Endothelial cell of umbilical vein (primary cell): Measurements from ENCODE around the gene MC1R. TPM values are rescaled to one million over a fixed set of nuclear protein-coding genes. Genes with fewer than 3 reads are reported as not detected.

Experiments used
- polyA plus RNA-seq, 4 experiments: library from polyadenylated mRNA; depleted of rRNA in 3 of 4; stranded (reverse) in 3 of 4; unstranded in 1 of 4; fragments of >200 nt; gene quantifications; 2 replicates each; pipeline versions ENCODE4 v1.2.1 to v1.2.3, GENCODE V29; 2011 to 2012; ENCODE audit warnings: missing spikeins in 1 of 4
- total RNA-seq: library from RNA; stranded (reverse); gene quantifications from 2 replicates; pipeline ENCODE4 v1.2.3, GENCODE V29; 2021

Gene MC1R
- total and polyA plus RNA-seq, 2 donors (not counting 3 experiments of a cell fraction or from before 2014, with no cell fraction given), result 4.0 to 4.9 TPM

Other genes with a start within 250 kb of the MC1R start
- gene CDK10, start 232.2 kb upstream of the MC1R start, total RNA-seq, result 84.0 and 99.9 TPM in 2 replicates
- gene CDK10, start 232.2 kb upstream of the MC1R start, polyA plus RNA-seq, result 74.5 and 83.8 TPM in 2 replicates
- gene SPATA2L, start 217.2 kb upstream of the MC1R start, total RNA-seq, result 7.4 and 8.7 TPM in 2 replicates
- 7.3 and 11.6 TPM in 2 replicates for gene SPATA2L, start 217.2 kb upstream of the MC1R start, polyA plus RNA-seq
- 15.5 and 18.3 TPM in 2 replicates for gene VPS9D1, start 198.0 kb upstream of the MC1R start, total RNA-seq
- gene VPS9D1, start 198.0 kb upstream of the MC1R start, polyA plus RNA-seq, result 17.3 and 19.0 TPM in 2 replicates
- 36.6 and 42.7 TPM in 2 replicates for gene ZNF276, start 197.3 kb upstream of the MC1R start, total RNA-seq
- gene ZNF276, start 197.3 kb upstream of the MC1R start, polyA plus RNA-seq, result 40.0 and 41.6 TPM in 2 replicates
- 71.9 and 78.7 TPM in 2 replicates for gene FANCA, start 102.2 kb upstream of the MC1R start, total RNA-seq
- 33.3 and 34.4 TPM in 2 replicates for gene FANCA, start 102.2 kb upstream of the MC1R start, polyA plus RNA-seq
- gene SPIRE2, start 90.4 kb upstream of the MC1R start, total RNA-seq, result 2.4 and 3.1 TPM in 2 replicates
- 1.2 and 1.5 TPM in 2 replicates for gene SPIRE2, start 90.4 kb upstream of the MC1R start, polyA plus RNA-seq
- 234 and 238 TPM in 2 replicates for gene TCF25, start 45.3 kb upstream of the MC1R start, total RNA-seq
- 193 and 194 TPM in 2 replicates for gene TCF25, start 45.3 kb upstream of the MC1R start, polyA plus RNA-seq
- 164 and 215 TPM in 2 replicates for gene TUBB3, start 4.5 kb downstream of the MC1R start, total RNA-seq
- 170 and 214 TPM in 2 replicates for gene TUBB3, start 4.5 kb downstream of the MC1R start, polyA plus RNA-seq
- 82.6 and 93.5 TPM in 2 replicates for gene DEF8, start 29.9 kb downstream of the MC1R start, total RNA-seq
- gene DEF8, start 29.9 kb downstream of the MC1R start, polyA plus RNA-seq, result 193 and 221 TPM in 2 replicates
- 28.2 and 33.6 TPM in 2 replicates for gene DBNDD1, start 100.6 kb downstream of the MC1R start, total RNA-seq
- gene DBNDD1, start 100.6 kb downstream of the MC1R start, polyA plus RNA-seq, result 45.7 and 54.7 TPM in 2 replicates
- not detected in 2 replicates for gene PRDM7, start 158.5 kb downstream of the MC1R start, total RNA-seq
- not detected in 2 replicates for gene PRDM7, start 158.5 kb downstream of the MC1R start, polyA plus RNA-seq